Stimulated activated CD8-positive, alpha-beta memory T cell treated with anti-CD3 and anti-CD28 coated beads, Interleukin-4, amount 100 ng/mL, for 1 hour (primary cell): ENCODE data around the gene TMEM259.

ENCODE experiments used
- DNase-seq, 2 donors: peaks; one replicate each; pipeline ENCODE4 v3.0.0-alpha.2; 2020; ENCODE audit warnings: low read depth in 2 of 2, low spot score in 1 of 2

Gene TMEM259

GRCh38 chr19:1055886-1056620 is 35.1 kb upstream of the TMEM259 start:
- no peak for DNase-seq

DNA sequence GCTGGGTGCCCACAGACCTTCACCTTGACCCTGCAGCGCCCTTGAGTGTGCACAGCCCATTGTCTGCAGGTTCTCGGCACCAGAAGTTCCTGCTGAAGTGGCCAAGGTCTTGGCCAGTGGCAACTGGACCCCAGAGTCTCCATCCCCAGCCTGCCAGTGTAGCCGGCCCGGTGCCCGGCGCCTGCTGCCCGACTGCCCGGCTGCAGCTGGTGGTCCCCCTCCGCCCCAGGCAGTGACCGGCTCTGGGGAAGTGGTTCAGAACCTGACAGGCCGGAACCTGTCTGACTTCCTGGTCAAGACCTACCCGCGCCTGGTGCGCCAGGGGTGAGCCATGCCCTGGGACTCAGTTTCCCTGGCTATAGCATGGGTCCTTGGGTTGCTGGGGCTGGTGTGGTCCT is 34.1 kb upstream of the TMEM259 start:
- no peak for DNase-seq

GRCh38 chr19:1054102-1055027 is 33.4 kb upstream of the TMEM259 start:
- no peak for DNase-seq

- no peak for DNase-seq
Measured at GRCh38 chr19:1053176-1054101, 32.5 kb upstream of the TMEM259 start.

DNA sequence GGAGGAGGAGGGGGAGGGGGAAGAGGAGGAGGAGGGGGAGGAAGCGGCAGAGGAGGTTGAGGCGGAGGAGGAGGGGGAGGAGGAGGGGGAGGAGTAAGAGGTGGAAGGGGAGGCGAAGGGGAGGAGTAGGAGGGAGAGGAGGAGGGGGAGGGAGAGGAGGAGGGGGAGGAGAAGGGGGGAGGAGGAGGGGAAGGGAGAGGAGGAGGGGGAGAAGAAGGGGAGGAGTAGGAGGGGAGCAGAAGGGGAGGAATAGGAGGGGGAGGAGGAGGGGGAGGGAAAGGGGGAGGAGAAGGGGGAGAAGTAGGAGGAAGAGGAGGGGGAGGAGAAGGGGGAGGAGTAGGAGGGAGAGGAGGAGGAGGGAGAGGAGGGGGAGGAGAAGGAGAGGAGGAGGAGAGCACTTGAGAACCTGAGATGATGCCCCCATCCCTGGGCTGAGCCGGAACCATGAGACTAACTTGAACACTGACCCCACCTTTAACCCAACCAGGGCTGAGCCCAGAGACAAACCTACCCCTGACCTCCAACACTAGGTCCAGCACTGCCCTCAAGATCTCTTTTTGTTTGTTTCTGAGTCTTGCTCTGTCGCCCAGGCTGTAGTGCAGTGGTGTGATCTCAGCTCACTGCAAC is 31.5 kb upstream of the TMEM259 start:
- DNase-seq, result no peak

DNA sequence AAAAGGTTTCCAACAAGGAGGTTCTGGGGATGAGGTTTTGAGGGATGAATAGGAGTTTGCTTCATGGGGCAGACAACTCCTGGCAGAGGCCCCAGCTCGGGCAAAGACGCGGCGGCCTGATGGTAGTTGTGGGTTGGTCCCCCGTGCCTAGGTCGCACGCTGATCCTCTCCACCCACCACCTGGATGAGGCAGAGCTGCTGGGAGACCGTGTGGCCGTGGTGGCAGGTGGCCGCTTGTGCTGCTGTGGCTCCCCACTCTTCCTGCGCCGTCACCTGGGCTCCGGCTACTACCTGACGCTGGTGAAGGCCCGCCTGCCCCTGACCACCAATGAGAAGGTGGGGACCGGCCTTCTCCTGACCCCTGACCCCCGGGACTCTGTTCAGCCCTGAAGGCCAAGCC is 30.9 kb upstream of the TMEM259 start:
- no peak for DNase-seq

DNA sequence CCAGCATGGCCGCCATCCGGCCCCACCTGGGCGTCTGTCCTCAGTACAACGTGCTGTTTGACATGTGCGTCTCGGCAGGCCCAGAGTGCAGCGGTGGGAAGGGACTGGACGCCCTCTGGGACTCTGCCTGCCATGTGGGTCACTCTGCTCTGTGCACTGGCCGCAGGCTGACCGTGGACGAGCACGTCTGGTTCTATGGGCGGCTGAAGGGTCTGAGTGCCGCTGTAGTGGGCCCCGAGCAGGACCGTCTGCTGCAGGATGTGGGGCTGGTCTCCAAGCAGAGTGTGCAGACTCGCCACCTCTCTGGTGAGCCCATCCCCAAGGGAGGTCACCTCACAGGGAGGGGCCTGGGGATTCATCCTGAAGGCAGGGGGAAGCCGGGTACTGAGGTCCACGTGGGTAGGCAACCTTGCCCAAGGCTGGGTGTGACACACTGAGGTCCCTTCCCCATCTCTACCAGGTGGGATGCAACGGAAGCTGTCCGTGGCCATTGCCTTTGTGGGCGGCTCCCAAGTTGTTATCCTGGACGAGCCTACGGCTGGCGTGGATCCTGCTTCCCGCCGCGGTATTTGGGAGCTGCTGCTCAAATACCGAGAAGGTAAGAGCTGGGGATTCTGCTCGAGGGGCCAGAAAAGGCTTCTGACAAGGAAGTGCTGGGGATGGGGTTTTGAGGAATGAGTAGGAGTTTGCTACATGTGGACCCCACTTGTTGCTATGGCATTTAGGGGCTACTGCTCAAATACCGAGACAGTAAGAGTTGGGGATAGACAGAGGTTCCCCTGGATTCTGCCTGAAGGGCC is 30.3 kb upstream of the TMEM259 start:
- DNase-seq, result no peak

DNA sequence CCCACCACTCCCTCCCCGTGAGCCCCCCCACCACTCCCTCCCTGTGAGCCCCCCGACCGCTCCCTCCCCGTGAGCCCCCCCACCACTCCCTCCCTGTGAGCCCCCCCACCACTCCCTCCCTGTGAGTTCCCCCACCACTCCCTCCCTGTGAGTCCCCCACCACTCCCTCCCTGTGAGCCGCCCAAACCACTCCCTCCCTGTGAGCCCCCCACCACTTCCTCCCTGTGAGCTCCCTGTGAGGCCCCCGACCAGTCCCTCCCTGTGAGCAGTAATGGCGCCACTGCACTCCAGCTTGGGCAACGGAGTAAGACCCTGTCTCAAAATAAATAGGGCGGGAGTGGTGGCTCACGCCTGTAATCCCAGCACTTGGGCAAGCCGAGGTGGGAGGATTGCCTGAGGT is 28.9 kb upstream of the TMEM259 start:
- DNase-seq, result no peak

DNA sequence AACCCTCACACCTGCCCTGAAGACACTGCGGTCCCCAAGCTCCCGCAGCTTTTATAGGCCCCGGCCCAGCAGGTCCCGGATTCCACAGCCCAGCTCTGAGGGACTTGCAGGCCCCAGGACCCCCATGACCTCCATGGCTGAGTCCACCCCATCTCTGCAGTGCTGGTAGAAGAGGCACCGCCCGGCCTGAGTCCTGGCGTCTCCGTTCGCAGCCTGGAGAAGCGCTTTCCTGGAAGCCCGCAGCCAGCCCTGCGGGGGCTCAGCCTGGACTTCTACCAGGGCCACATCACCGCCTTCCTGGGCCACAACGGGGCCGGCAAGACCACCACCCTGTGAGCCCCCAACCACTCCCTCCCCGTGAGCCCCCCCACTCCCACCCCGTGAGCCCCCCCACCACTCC is 28.2 kb upstream of the TMEM259 start:
- DNase-seq, result no peak

DNA sequence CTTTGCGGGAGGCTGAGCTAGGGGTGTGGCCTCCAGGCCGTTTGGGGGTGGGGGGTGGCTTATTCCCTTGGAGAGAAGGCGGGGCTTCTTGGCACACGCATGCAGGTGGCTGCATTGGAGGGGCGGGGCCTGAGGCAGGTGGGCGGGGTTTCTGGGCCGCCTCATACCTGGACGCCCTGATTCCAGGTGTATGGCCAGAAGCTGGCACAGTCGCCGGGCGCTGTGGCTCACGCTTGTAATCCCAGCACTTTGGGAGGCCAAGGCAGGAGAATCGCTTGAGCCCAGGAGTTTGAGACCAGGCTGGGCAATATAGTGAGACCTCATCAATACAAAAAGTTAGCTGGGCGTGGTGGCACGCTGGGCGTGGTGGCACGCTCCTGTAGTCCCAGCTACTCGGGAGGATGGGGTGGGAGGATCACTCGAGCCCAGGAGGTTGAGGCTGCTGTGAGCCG is 26.8 kb upstream of the TMEM259 start:
- DNase-seq, result no peak

DNA sequence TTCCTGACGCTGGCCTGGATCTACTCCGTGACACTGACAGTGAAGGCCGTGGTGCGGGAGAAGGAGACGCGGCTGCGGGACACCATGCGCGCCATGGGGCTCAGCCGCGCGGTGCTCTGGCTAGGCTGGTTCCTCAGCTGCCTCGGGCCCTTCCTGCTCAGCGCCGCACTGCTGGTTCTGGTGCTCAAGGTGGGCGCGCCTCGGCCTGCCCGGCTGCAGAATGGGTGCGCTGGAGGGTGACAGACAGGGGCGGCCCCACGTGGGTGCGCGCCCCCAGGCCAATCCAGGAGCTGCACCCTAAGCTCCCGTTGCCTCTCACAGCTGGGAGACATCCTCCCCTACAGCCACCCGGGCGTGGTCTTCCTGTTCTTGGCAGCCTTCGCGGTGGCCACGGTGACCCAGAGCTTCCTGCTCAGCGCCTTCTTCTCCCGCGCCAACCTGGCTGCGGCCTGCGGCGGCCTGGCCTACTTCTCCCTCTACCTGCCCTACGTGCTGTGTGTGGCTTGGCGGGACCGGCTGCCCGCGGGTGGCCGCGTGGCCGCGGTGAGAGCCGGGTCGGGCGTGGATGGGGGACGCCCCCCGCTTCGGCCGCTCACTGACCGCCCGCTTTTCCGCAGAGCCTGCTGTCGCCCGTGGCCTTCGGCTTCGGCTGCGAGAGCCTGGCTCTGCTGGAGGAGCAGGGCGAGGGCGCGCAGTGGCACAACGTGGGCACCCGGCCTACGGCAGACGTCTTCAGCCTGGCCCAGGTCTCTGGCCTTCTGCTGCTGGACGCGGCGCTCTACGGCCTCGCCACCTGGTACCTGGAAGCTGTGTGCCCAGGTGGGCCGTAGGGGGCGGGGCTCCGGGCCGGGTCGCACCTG is 26.1 kb upstream of the TMEM259 start:
- no peak for DNase-seq

- no peak for DNase-seq
Measured at GRCh38 chr19:1046117-1046626, 25.2 kb upstream of the TMEM259 start.

DNA sequence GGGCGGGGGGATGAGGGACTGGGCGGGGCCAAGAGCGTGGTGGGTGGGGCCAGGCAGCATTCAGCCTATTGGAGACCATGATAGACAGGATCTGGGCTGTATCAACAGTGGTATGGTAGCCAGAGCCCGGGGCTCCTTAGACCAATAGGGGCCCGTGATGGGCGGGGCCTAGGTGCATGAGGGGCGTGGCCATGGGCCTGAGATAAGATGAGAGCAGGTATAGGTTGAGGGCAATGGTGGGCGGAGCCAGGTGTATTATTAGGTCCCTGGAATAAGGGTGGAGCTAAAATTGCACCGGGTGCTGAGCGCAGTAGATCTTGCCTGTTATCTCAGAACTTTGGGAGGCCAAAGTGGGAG is 24.3 kb upstream of the TMEM259 start:
- DNase-seq, result no peak

DNA sequence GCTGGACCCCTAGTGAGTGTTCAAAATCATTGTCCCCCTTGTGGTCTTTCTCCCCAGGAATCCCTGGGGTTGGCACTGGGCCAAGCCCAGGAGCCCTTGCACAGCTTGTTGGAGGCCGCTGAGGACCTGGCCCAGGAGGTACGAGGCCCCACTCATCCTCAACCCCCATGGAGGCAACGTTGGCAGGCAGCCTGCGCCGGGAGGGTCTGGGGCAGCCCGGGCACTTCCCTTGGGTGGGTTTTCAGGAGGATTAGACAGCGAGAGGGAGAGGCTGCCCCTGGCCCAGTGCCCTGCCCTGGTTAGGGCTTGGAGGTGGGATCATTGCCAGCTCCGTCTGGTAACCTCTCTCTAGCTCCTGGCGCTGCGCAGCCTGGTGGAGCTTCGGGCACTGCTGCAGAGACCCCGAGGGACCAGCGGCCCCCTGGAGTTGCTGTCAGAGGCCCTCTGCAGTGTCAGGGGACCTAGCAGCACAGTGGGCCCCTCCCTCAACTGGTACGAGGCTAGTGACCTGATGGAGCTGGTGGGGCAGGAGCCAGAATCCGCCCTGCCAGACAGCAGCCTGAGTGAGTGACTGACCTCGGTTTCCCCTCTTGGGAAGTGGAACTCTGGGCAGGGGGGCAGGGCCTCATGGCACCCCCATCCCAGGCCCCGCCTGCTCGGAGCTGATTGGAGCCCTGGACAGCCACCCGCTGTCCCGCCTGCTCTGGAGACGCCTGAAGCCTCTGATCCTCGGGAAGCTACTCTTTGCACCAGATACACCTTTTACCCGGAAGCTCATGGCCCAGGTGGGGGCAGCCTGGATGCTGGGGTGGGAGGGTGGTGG is 22.0 kb upstream of the TMEM259 start:
- DNase-seq, result no peak

GRCh38 chr19:1041835-1042685 is 21.1 kb upstream of the TMEM259 start:
- DNase-seq, result no peak

DNA sequence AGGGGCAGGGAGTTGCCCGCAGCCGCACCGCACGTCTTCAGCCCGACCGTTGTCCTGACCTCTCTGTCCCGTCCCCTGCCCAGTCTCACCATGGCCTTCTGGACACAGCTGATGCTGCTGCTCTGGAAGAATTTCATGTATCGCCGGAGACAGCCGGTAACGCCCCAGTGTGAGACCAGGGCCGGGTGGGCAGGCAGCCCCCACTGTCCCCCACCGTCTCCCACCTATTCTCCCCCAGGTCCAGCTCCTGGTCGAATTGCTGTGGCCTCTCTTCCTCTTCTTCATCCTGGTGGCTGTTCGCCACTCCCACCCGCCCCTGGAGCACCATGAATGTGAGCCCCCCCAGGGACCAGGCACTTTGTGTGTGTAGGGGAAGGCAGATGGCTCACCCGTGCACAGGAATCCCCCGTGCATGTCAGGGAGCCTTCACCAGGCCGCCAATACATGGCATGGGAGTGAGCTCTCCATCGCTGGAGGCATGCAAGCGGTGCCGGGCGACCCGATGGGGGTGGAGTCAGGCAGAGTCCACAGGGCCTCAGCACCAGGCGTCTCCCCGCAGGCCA is 20.4 kb upstream of the TMEM259 start:
- DNase-seq, result no peak
